Osteoblast (primary cell): ENCODE results near the gene NBAS. TPM values are rescaled to one million over a fixed set of nuclear protein-coding genes. Genes with fewer than 3 reads are reported as not detected.

Source experiments
- DNase-seq: peaks from one replicate; pipeline ENCODE4 v3.0.0; 2011; ENCODE audit warnings: low spot score, mixed read lengths; ENCODE audit not compliant: insufficient read length; ENCODE audit errors: missing footprints
- H2AFZ ChIP-seq: 2 replicates; pipeline ENCODE4 v1.6.0; 2011; ENCODE audit warnings: mild to moderate bottlenecking, low read length
- H3K27ac ChIP-seq: 2 replicates; pipeline ENCODE4 v1.5.1; 2011; ENCODE audit warnings: mild to moderate bottlenecking, low read depth, low read length, moderate library complexity
- H3K27me3 ChIP-seq: 2 replicates; pipeline ENCODE4 v1.6.0; 2012; ENCODE audit warnings: mild to moderate bottlenecking, control low read depth, inconsistent platforms, low read length, moderate library complexity; ENCODE audit not compliant: insufficient read depth
- H3K36me3 ChIP-seq: 2 replicates; pipeline ENCODE4 v1.5.1; 2011; ENCODE audit warnings: mild to moderate bottlenecking, low read length, control low read depth, moderate library complexity; ENCODE audit not compliant: insufficient read depth
- H3K4me1 ChIP-seq: 2 replicates; pipeline ENCODE4 v1.5.1; 2011; ENCODE audit warnings: mild to moderate bottlenecking, low read length, control low read depth, moderate library complexity; ENCODE audit not compliant: insufficient read depth
- H3K4me2 ChIP-seq: 2 replicates; pipeline ENCODE4 v1.6.0; 2011; ENCODE audit warnings: mild to moderate bottlenecking, low read length; ENCODE audit not compliant: insufficient read depth
- H3K4me3 ChIP-seq: fragments of 200-600 bp; sonication (generic); 3 replicates; pipeline ENCODE4 v1.5.1; 2012; ENCODE audit warnings: mild to moderate bottlenecking, low read length, inconsistent platforms; ENCODE audit not compliant: insufficient read depth
- H3K79me2 ChIP-seq: 2 replicates; pipeline ENCODE4 v1.6.0; 2012; ENCODE audit warnings: mild to moderate bottlenecking, low read length, control low read depth, inconsistent platforms; ENCODE audit not compliant: insufficient read depth
- H3K9me3 ChIP-seq: 2 replicates; pipeline ENCODE4 v1.5.1; 2011; ENCODE audit warnings: low read depth, low read length, control low read depth
- H4K20me1 ChIP-seq: 2 replicates; pipeline ENCODE4 v1.6.0; 2012; ENCODE audit warnings: mild to moderate bottlenecking, low read length, control low read depth; ENCODE audit not compliant: insufficient read depth
- total RNA-seq: library from RNA; depleted of rRNA; stranded (reverse); fragments of >200 nt; gene quantifications from 2 replicates; pipeline ENCODE4 v1.2.3, GENCODE V29; 2012
- TF ChIP-seq, protein P1 (sequence below): IDR thresholded peaks from 2 replicates; pipeline ENCODE4 v1.5.1; 2011; ENCODE audit warnings: mild to moderate bottlenecking, low read depth, low read length, moderate library complexity; ENCODE audit errors: extremely low read depth

Gene NBAS
- total RNA-seq, 1 donor, result 98.1 TPM

DNA sequence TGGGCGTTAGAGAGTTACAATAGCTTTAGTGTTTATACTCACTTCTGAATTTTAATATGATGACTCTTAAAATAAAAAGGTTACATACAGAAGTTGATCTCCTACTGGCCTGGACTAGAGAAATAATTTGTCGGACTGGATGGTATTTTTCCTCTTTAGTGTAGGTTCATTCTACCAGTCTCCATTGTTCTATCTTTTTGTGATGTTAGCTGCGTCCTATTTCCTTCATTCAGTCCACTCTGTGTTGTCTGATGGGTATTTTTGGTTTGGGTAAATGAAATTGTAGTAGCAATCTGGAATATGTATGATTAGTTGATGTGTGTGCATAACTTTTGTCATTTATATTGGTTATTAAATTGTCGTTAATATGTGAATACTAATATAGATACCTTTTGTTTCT is 35.8 kb upstream of the NBAS start:
- peaks cover 7% of the 10 kb centered on the region for H3K4me1 ChIP-seq
- no peaks in the 10 kb centered on the region for H3K9me3 ChIP-seq
- DNase-seq, result no peak
- H3K4me2 ChIP-seq, result no peak overlapping the region
- TF ChIP-seq, protein P1, sequence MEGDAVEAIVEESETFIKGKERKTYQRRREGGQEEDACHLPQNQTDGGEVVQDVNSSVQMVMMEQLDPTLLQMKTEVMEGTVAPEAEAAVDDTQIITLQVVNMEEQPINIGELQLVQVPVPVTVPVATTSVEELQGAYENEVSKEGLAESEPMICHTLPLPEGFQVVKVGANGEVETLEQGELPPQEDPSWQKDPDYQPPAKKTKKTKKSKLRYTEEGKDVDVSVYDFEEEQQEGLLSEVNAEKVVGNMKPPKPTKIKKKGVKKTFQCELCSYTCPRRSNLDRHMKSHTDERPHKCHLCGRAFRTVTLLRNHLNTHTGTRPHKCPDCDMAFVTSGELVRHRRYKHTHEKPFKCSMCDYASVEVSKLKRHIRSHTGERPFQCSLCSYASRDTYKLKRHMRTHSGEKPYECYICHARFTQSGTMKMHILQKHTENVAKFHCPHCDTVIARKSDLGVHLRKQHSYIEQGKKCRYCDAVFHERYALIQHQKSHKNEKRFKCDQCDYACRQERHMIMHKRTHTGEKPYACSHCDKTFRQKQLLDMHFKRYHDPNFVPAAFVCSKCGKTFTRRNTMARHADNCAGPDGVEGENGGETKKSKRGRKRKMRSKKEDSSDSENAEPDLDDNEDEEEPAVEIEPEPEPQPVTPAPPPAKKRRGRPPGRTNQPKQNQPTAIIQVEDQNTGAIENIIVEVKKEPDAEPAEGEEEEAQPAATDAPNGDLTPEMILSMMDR, result no peak
- H3K79me2 ChIP-seq, result peaks cover 42% of the 10 kb centered on the region
- peaks cover 30% of the 10 kb centered on the region for H4K20me1 ChIP-seq
- no peak overlapping the region for H3K27ac ChIP-seq
- peaks cover 67% of the 10 kb centered on the region for H3K36me3 ChIP-seq
- H3K4me3 ChIP-seq, result no peak overlapping the region
- H2AFZ ChIP-seq, result no peak overlapping the region
- H3K27me3 ChIP-seq, result no peaks in the 10 kb centered on the region

DNA sequence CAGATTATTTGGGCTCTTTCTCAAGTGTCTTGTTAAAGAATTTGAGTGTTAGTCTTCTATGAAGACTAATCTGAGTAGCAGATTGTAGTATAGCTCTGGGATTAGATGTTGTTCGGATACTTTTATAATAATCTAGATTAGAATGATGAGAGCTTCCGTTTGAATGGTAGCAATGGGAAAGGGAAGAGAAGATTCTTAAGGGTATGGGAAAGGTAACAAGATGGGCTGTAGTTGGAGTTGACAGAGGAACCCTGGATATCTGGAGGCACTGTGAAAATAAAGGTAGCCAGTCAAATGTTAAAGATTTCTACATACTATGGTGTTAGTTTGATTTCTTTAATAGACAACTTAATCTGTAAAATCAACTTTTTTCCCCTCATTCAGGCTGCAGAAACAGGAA is 35.2 kb upstream of the NBAS start:
- DNase-seq, result no peak
- Histone ChIP-seq H3K9me3 (no peaks in the 10 kb centered on the region), H3K79me2 (peaks cover 47% of the 10 kb centered on the region), H3K4me1 (peaks cover 9% of the 10 kb centered on the region), H3K4me2 (no peak overlapping the region), H3K27ac (no peak overlapping the region), H3K36me3 (peaks cover 61% of the 10 kb centered on the region), H3K27me3 (no peaks in the 10 kb centered on the region), H3K4me3 (no peak overlapping the region), H2AFZ (no peak overlapping the region), H4K20me1 (peaks cover 30% of the 10 kb centered on the region)
- TF ChIP-seq, protein P1, result no peak

DNA sequence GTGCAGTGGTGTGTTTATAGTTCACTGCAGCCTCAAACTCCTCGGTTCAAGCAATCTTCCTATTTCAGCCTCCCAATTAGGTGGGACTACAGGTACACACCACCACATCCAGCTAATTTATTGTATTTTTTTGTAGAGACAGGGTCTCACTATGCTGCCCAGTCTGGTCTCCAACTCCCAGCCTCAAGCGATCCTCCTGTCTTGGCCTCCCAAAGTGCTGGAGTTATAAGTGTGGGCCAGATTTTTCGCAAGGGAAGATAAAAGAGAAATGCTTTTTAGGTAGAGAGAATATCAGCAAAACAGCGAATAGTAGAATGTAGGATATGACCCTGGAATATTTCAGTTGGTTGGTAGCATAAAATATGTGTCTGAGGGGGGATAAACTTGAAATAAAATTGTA is 34.8 kb upstream of the NBAS start:
- Histone ChIP-seq H3K4me1 (peaks cover 13% of the 10 kb centered on the region), H4K20me1 (peaks cover 30% of the 10 kb centered on the region), H3K9me3 (no peaks in the 10 kb centered on the region), H3K27me3 (no peaks in the 10 kb centered on the region), H2AFZ (no peak overlapping the region), H3K27ac (no peak overlapping the region), H3K36me3 (peaks cover 57% of the 10 kb centered on the region), H3K4me3 (no peak overlapping the region), H3K4me2 (no peak overlapping the region), H3K79me2 (peaks cover 48% of the 10 kb centered on the region)
- TF ChIP-seq, protein P1, result no peak
- no peak for DNase-seq

- no peak overlapping the region for H3K4me2 ChIP-seq
- H3K4me3 ChIP-seq, result no peak overlapping the region
- TF ChIP-seq, protein P1, result no peak
- H3K4me1 ChIP-seq, result peaks cover 14% of the 10 kb centered on the region
- H3K27ac ChIP-seq, result no peak overlapping the region
- H3K36me3 ChIP-seq, result peaks cover 52% of the 10 kb centered on the region
- H4K20me1 ChIP-seq, result peaks cover 30% of the 10 kb centered on the region
- no peak for DNase-seq
- H2AFZ ChIP-seq, result no peak overlapping the region
- H3K79me2 ChIP-seq, result peaks cover 48% of the 10 kb centered on the region
- no peaks in the 10 kb centered on the region for H3K9me3 ChIP-seq
- no peaks in the 10 kb centered on the region for H3K27me3 ChIP-seq
Observed at GRCh38 chr2:15595342-15595905, 34.3 kb upstream of the NBAS start.
